Osteoblast (primary cell): ENCODE data around the gene GRIA4. TPM values are rescaled to one million over a fixed set of nuclear protein-coding genes. Genes with fewer than 3 reads are reported as not detected.

Source experiments
- DNase-seq: peaks from one replicate; pipeline ENCODE4 v3.0.0; 2011; ENCODE audit warnings: low spot score, mixed read lengths; ENCODE audit not compliant: insufficient read length; ENCODE audit errors: missing footprints
- H2AFZ ChIP-seq: 2 replicates; pipeline ENCODE4 v1.6.0; 2011; ENCODE audit warnings: mild to moderate bottlenecking, low read length
- H3K27ac ChIP-seq: 2 replicates; pipeline ENCODE4 v1.5.1; 2011; ENCODE audit warnings: mild to moderate bottlenecking, low read depth, low read length, moderate library complexity
- H3K27me3 ChIP-seq: 2 replicates; pipeline ENCODE4 v1.6.0; 2012; ENCODE audit warnings: mild to moderate bottlenecking, control low read depth, inconsistent platforms, low read length, moderate library complexity; ENCODE audit not compliant: insufficient read depth
- H3K36me3 ChIP-seq: 2 replicates; pipeline ENCODE4 v1.5.1; 2011; ENCODE audit warnings: mild to moderate bottlenecking, low read length, control low read depth, moderate library complexity; ENCODE audit not compliant: insufficient read depth
- H3K4me1 ChIP-seq: 2 replicates; pipeline ENCODE4 v1.5.1; 2011; ENCODE audit warnings: mild to moderate bottlenecking, low read length, control low read depth, moderate library complexity; ENCODE audit not compliant: insufficient read depth
- H3K4me2 ChIP-seq: 2 replicates; pipeline ENCODE4 v1.6.0; 2011; ENCODE audit warnings: mild to moderate bottlenecking, low read length; ENCODE audit not compliant: insufficient read depth
- H3K4me3 ChIP-seq: fragments of 200-600 bp; sonication (generic); 3 replicates; pipeline ENCODE4 v1.5.1; 2012; ENCODE audit warnings: mild to moderate bottlenecking, low read length, inconsistent platforms; ENCODE audit not compliant: insufficient read depth
- H3K79me2 ChIP-seq: 2 replicates; pipeline ENCODE4 v1.6.0; 2012; ENCODE audit warnings: mild to moderate bottlenecking, low read length, control low read depth, inconsistent platforms; ENCODE audit not compliant: insufficient read depth
- H3K9me3 ChIP-seq: 2 replicates; pipeline ENCODE4 v1.5.1; 2011; ENCODE audit warnings: low read depth, low read length, control low read depth
- H4K20me1 ChIP-seq: 2 replicates; pipeline ENCODE4 v1.6.0; 2012; ENCODE audit warnings: mild to moderate bottlenecking, low read length, control low read depth; ENCODE audit not compliant: insufficient read depth
- CTCF ChIP-seq: IDR thresholded peaks from 2 replicates; pipeline ENCODE4 v1.5.1; 2011; ENCODE audit warnings: mild to moderate bottlenecking, low read depth, low read length, moderate library complexity; ENCODE audit errors: extremely low read depth
- total RNA-seq: library from RNA; depleted of rRNA; stranded (reverse); fragments of >200 nt; gene quantifications from 2 replicates; pipeline ENCODE4 v1.2.3, GENCODE V29; 2012

Gene GRIA4
- total RNA-seq, 1 donor = not detected

- Histone ChIP-seq H3K4me3 (no peak overlapping the region), H2AFZ (no peak overlapping the region), H3K36me3 (no peaks in the 10 kb centered on the region), H3K79me2 (no peaks in the 10 kb centered on the region), H4K20me1 (no peaks in the 10 kb centered on the region), H3K27ac (no peak overlapping the region), H3K9me3 (no peaks in the 10 kb centered on the region), H3K4me2 (no peak overlapping the region), H3K4me1 (no peaks in the 10 kb centered on the region), H3K27me3 (no peaks in the 10 kb centered on the region)
- no peak for DNase-seq
- TF ChIP-seq CTCF = no peak
Measured at GRCh38 chr11:105907319-105907718, 297.4 kb downstream of the GRIA4 start.

- H3K4me2 ChIP-seq = no peak overlapping the region
- no peak overlapping the region for H3K4me3 ChIP-seq
- H3K9me3 ChIP-seq = no peaks in the 10 kb centered on the region
- no peaks in the 10 kb centered on the region for H4K20me1 ChIP-seq
- H3K36me3 ChIP-seq = no peaks in the 10 kb centered on the region
- no peak for DNase-seq
- no peaks in the 10 kb centered on the region for H3K4me1 ChIP-seq
- no peaks in the 10 kb centered on the region for H3K79me2 ChIP-seq
- H3K27me3 ChIP-seq = no peaks in the 10 kb centered on the region
- no peak overlapping the region for H2AFZ ChIP-seq
- no peak for TF ChIP-seq CTCF
- no peak overlapping the region for H3K27ac ChIP-seq
Measured at GRCh38 chr11:105910095-105910715, 300.3 kb downstream of the GRIA4 start.

GRCh38 chr11:105911454-105911853, 301.6 kb downstream of the GRIA4 start:
- TF ChIP-seq CTCF = no peak
- no peaks in the 10 kb centered on the region for H3K4me1 ChIP-seq
- no peak overlapping the region for H3K4me2 ChIP-seq
- H3K27me3 ChIP-seq = no peaks in the 10 kb centered on the region
- H4K20me1 ChIP-seq = no peaks in the 10 kb centered on the region
- H3K36me3 ChIP-seq = no peaks in the 10 kb centered on the region
- no peaks in the 10 kb centered on the region for H3K9me3 ChIP-seq
- H2AFZ ChIP-seq = no peak overlapping the region
- H3K27ac ChIP-seq = no peak overlapping the region
- H3K4me3 ChIP-seq = no peak overlapping the region
- DNase-seq = no peak
- no peaks in the 10 kb centered on the region for H3K79me2 ChIP-seq

GRCh38 chr11:105912666-105913065, 302.8 kb downstream of the GRIA4 start:
- Histone ChIP-seq H3K36me3 (no peaks in the 10 kb centered on the region), H3K9me3 (no peaks in the 10 kb centered on the region)
- no peak for TF ChIP-seq CTCF

More at GRCh38 chr11:105912666-105913065, 302.8 kb downstream of the GRIA4 start:
- Histone ChIP-seq H3K79me2 (no peaks in the 10 kb centered on the region), H3K4me1 (no peaks in the 10 kb centered on the region), H2AFZ (no peak overlapping the region), H3K27me3 (no peaks in the 10 kb centered on the region), H3K4me2 (no peak overlapping the region), H3K27ac (no peak overlapping the region), H4K20me1 (no peaks in the 10 kb centered on the region), H3K4me3 (no peak overlapping the region)
- no peak for DNase-seq
